Endometrial microvascular endothelial cells (primary cell): Measurements from ENCODE around the gene LOX. TPM values are rescaled to one million over a fixed set of nuclear protein-coding genes. Genes with fewer than 3 reads are reported as not detected.

ENCODE experiments used
- in situ Hi-C: cut with HindIII; loops from 2 replicates; pipeline ENCODE4 v1.10.0; 2017; ENCODE audit warnings: low sequenced_read_pairs, low pct_unique_long_range_greater_than_20kb; ENCODE audit errors: inconsistent ontology term
- total RNA-seq: library from RNA; depleted of rRNA; stranded (reverse); fragments of >200 nt; gene quantifications from one replicate; pipeline ENCODE4 v1.2.3, GENCODE V29; 2015; ENCODE audit errors: inconsistent ontology term

Gene LOX
- 10.5 TPM for total RNA-seq

GRCh38 chr5:122078116-122079110 lies at the start of gene LOX:
Gene LOX (minus strand): TSS chr5:122078259. CDS start chr5:122077985, 274 bp downstream.
- in situ Hi-C loops, result no loop called here

- in situ Hi-C loops, result no loop called here
Observed at GRCh38 chr5:122126756-122127321, 48.8 kb upstream of the LOX start.

- in situ Hi-C loops, result no loop called here
Observed at GRCh38 chr5:122126177-122126755, 48.2 kb upstream of the LOX start.

- in situ Hi-C loops, result no loop called here
Observed at GRCh38 chr5:122124766-122125165, 46.7 kb upstream of the LOX start.

GRCh38 chr5:122121479-122122465 lies 43.7 kb upstream of the LOX start:
- in situ Hi-C loops, result no loop called here

GRCh38 chr5:122120957-122121356 lies 42.9 kb upstream of the LOX start:
- in situ Hi-C loops, result no loop called here

- in situ Hi-C loops, result no loop called here
Observed at GRCh38 chr5:122120493-122120892, 42.4 kb upstream of the LOX start.

- in situ Hi-C loops, result no loop called here
Observed at GRCh38 chr5:122119205-122119604, 41.1 kb upstream of the LOX start.

GRCh38 chr5:122118356-122118948 lies 40.4 kb upstream of the LOX start:
- in situ Hi-C loops, result no loop called here

- in situ Hi-C loops, result no loop called here
Observed at GRCh38 chr5:122114501-122114900, 36.4 kb upstream of the LOX start.

- in situ Hi-C loops, result no loop called here
Observed at GRCh38 chr5:122112733-122113558, 34.9 kb upstream of the LOX start.

- in situ Hi-C loops, result no loop called here
Observed at GRCh38 chr5:122112063-122112462, 34.0 kb upstream of the LOX start.

- in situ Hi-C loops, result no loop called here
Observed at GRCh38 chr5:122111460-122111859, 33.4 kb upstream of the LOX start.

GRCh38 chr5:122110987-122111386 lies 32.9 kb upstream of the LOX start:
- in situ Hi-C loops, result no loop called here

- in situ Hi-C loops, result no loop called here
Observed at GRCh38 chr5:122107016-122107415, 29.0 kb upstream of the LOX start.

GRCh38 chr5:122105909-122106308 lies 27.9 kb upstream of the LOX start:
- in situ Hi-C loops, result no loop called here

- in situ Hi-C loops, result no loop called here
Observed at GRCh38 chr5:122102825-122103224, 24.8 kb upstream of the LOX start.
